Transverse colon (tissue), 4 donors: ENCODE measurements around the gene CDC42BPG. TPM values are rescaled to one million over a fixed set of nuclear protein-coding genes. Genes with fewer than 3 reads are reported as not detected.
A peak's percentile ranks its signal among the peaks of the same experiment; 100 is the strongest.

Experiments used
- DNase-seq: peaks from one replicate; pipeline ENCODE4 v3.0.0-alpha.2; 2019
- H3K27ac ChIP-seq, 4 donors: fragments of 200-600 bp; sonication (generic); 2 replicates each; pipeline ENCODE4 v1.5.1; 2016 to 2018; ENCODE audit warnings: inconsistent platforms in 4 of 4
- H3K27me3 ChIP-seq: fragments of 200-600 bp; sonication (generic); 2 replicates; pipeline ENCODE4 v1.5.1; 2017; ENCODE audit warnings: inconsistent platforms
- H3K36me3 ChIP-seq, 4 donors: fragments of 200-600 bp; sonication (generic); 2 replicates each; pipeline ENCODE4 v1.5.1; 2017 to 2019; ENCODE audit warnings: inconsistent platforms in 4 of 4
- H3K4me1 ChIP-seq, 4 donors: fragments of 200-600 bp; sonication (generic); 2 replicates each; pipeline ENCODE4 v1.5.1; 2017 to 2020; ENCODE audit warnings: inconsistent platforms in 4 of 4
- H3K4me3 ChIP-seq, 4 donors: fragments of 200-600 bp; sonication (generic); 1 replicate in 1 of 4; 2 replicates in 3 of 4; pipeline versions ENCODE4 v1.5.1 to v1.6.1; 2017 to 2019; ENCODE audit warnings: inconsistent platforms in 4 of 4
- H3K9me3 ChIP-seq, 2 donors: fragments of 200-600 bp; sonication (generic); 2 replicates each; pipeline ENCODE4 v1.5.1; 2017 to 2019; ENCODE audit warnings: inconsistent platforms in 2 of 2
- EP300 ChIP-seq: sonication (generic); formaldehyde crosslinking; IDR thresholded peaks from one replicate; pipeline ENCODE4 v1.6.1; 2017; ENCODE audit warnings: antibody characterized with exemption, low read depth
- POLR2A ChIP-seq: fragments of 450-650 bp; IDR thresholded peaks from one replicate; pipeline ENCODE4 v1.6.1; 2016; ENCODE audit warnings: antibody characterized with exemption, mild to moderate bottlenecking, moderate library complexity
- POLR2AphosphoS5 ChIP-seq, 3 donors: sonication (generic); formaldehyde crosslinking; IDR thresholded peaks; one replicate each; pipeline ENCODE4 v1.6.1; 2016; ENCODE audit warnings: antibody characterized with exemption in 3 of 3
- WGBS, 2 donors: methylation state at CpG; one replicate each; pipeline ENCODE4 v1.1.5; 2018; ENCODE audit warnings: low coverage in 1 of 2; 5-methylcytosine and 5-hydroxymethylcytosine counted together
- in situ Hi-C, 4 donors: fragments of 200-750 bp; cut with MboI; loops; one replicate each; pipeline versions ENCODE4 v1.15.0 to v1.15.1; 2017; ENCODE audit warnings: low sequenced_read_pairs in 3 of 4, low pct_ligation_motif_present in 1 of 4, low pct_unique_long_range_greater_than_20kb in 1 of 4
- intact Hi-C: fragments of 100-400 bp; cut with DNase I; formaldehyde crosslinking; loops from one replicate; pipeline ENCODE4 v1.15.1; 2023; ENCODE audit warnings: low total_unique reads
- total RNA-seq, 4 donors: library from RNA; depleted of rRNA; stranded (reverse); fragments of >200 nt; gene quantifications; one replicate each; pipeline ENCODE4 v1.1.0, GENCODE V29; 2016
- TF ChIP-seq, protein P1 (sequence below), 5 experiments: fragments of 200-600 bp in 3 of 5; fragments of 450-650 bp in 2 of 5; sonication (generic) in 3 of 5; IDR thresholded peaks; 1 replicate in 2 of 5; 2 replicates in 3 of 5; pipeline ENCODE4 v1.5.1; 2016 to 2017; ENCODE audit warnings: antibody characterized with exemption in 5 of 5, inconsistent platforms in 3 of 5, mild to moderate bottlenecking in 2 of 5, moderate library complexity in 1 of 5

The CDC42BPG gene
- total RNA-seq, 4 donors from 2014 or later, result 32.6 to 82.3 (median 46.9) TPM

GRCh38 chr11:64850979-64851567 is 6.6 kb upstream of the CDC42BPG start:
- Histone ChIP-seq H3K27me3 (no peaks in the 10 kb centered on the region), H3K4me1 (peaks cover 46 to 87% (median 62%) of the 10 kb centered on the region in 4 donors), H3K27ac (peak overlapping the region; percentile 66 to 96 (median 94)), H3K4me3 (no peak overlapping the region), H3K9me3 (no peaks in the 10 kb centered on the region), H3K36me3 (no peaks in the 10 kb centered on the region)
- TF ChIP-seq EP300, result no peak
- no peak for TF ChIP-seq POLR2AphosphoS5 (IDR thresholded peaks at IDR 0.05)
- TF ChIP-seq POLR2A, result no peak
- TF ChIP-seq, protein P1, sequence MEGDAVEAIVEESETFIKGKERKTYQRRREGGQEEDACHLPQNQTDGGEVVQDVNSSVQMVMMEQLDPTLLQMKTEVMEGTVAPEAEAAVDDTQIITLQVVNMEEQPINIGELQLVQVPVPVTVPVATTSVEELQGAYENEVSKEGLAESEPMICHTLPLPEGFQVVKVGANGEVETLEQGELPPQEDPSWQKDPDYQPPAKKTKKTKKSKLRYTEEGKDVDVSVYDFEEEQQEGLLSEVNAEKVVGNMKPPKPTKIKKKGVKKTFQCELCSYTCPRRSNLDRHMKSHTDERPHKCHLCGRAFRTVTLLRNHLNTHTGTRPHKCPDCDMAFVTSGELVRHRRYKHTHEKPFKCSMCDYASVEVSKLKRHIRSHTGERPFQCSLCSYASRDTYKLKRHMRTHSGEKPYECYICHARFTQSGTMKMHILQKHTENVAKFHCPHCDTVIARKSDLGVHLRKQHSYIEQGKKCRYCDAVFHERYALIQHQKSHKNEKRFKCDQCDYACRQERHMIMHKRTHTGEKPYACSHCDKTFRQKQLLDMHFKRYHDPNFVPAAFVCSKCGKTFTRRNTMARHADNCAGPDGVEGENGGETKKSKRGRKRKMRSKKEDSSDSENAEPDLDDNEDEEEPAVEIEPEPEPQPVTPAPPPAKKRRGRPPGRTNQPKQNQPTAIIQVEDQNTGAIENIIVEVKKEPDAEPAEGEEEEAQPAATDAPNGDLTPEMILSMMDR (IDR thresholded peaks at IDR 0.05), result no peak
- WGBS, 2 donors, result 52 to 60% methylated on average over 1 to 10 of the region's 13 CpGs
- in situ Hi-C loops (no loop called here), intact Hi-C loops (no loop called here)
- DNase-seq, result peak; percentile 71

DNA sequence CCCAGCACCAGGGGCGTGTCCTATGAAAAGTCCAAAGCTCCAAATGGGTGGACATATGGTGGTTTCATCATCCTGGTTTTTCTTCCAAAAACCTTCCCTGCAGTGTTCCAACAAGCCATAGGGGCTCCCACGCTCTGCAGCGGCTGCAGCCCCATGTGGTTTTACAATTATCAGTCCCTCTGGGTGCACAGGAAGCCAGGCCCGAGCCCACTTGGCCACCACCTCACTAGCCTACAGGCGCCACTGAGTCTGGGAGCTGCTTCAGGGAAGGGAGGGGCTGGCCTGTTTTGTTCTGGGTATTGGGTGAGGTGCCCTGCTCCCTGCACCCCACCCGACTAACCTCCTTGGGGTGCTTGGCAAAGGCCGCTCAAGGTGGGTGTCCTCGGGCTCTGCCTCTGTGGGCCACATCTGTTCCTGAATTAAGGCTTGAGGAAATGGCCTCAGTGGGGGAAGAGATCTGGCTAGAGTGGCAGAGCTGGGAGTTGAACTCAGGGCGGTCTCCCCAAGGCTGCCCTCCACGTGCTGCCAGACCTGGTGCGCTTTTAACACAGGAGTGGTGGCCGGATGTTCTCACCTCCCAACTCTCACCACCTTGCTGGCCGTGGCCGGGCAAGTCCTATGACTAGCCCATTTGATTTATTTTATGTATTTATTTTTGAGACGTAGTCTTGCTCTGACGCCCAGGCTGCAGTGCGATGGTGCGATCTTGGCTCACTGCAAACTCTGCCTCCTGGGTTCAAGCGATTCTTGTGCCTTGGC is 5.3 kb upstream of the CDC42BPG start:
- DNase-seq, result no peak
- WGBS, 2 donors, result 76% methylated on average over 19 of the region's 19 CpGs; no CpG with 5 or more reads in 1 of the 2 donors
- no peaks in the 10 kb centered on the region for H3K9me3 ChIP-seq
- H3K4me3 ChIP-seq, result no peak overlapping the region
- no peak for TF ChIP-seq POLR2A
- TF ChIP-seq, protein P1 (IDR thresholded peaks at IDR 0.05), result no peak
- no peaks in the 10 kb centered on the region for H3K36me3 ChIP-seq
- in situ Hi-C loops (loop anchor here (5.0 to 10.0 kb wide), 3 partner anchors 33 to 45 kb away; no protein-coding TSS in a partner anchor), intact Hi-C loops (loop anchor here (5.0 kb wide), 1 partner anchor 48 kb away; no protein-coding TSS in a partner anchor)
- peak overlapping the region; percentile 66 to 96 (median 94) for H3K27ac ChIP-seq
- no peaks in the 10 kb centered on the region for H3K27me3 ChIP-seq
- H3K4me1 ChIP-seq, result peaks cover 34 to 79% (median 50%) of the 10 kb centered on the region in 4 donors

GRCh38 chr11:64848826-64849597 is 4.6 kb upstream of the CDC42BPG start:
- no peaks in the 10 kb centered on the region for H3K27me3 ChIP-seq
- peak overlapping the region; percentile 66 to 96 (median 94) for H3K27ac ChIP-seq
- peak; percentile 40 for TF ChIP-seq POLR2A
- peak in 2 of 3 donors; percentile 35 to 71 for TF ChIP-seq POLR2AphosphoS5 (IDR thresholded peaks at IDR 0.05)
- TF ChIP-seq, protein P1 (IDR thresholded peaks at IDR 0.05), result peak in 3 of 5 experiments; percentile 18 to 61 (median 24)
- TF ChIP-seq EP300, result no peak
- intact Hi-C loops (loop anchor here (5.0 kb wide), 1 partner anchor 48 kb away; no protein-coding TSS in a partner anchor), in situ Hi-C loops (loop anchor here (5.0 to 10.0 kb wide), 3 partner anchors 33 to 46 kb away; no protein-coding TSS in a partner anchor)
- peaks cover 26 to 73% (median 46%) of the 10 kb centered on the region in 4 donors for H3K4me1 ChIP-seq
- peak; percentile 89 for DNase-seq
- no peaks in the 10 kb centered on the region for H3K36me3 ChIP-seq
- WGBS, 2 donors, result 75% methylated on average over 16 of the region's 16 CpGs; no CpG with 5 or more reads in 1 of the 2 donors
- H3K9me3 ChIP-seq, result no peaks in the 10 kb centered on the region
- no peak overlapping the region for H3K4me3 ChIP-seq
